ENCODE results near the gene GNPTG.
"Not testable (repeated sequence)": the region's sequence is repeated elsewhere in the genome, so short reads cannot be mapped to it uniquely, and the experiment has no call there.

Gene GNPTG

DNA sequence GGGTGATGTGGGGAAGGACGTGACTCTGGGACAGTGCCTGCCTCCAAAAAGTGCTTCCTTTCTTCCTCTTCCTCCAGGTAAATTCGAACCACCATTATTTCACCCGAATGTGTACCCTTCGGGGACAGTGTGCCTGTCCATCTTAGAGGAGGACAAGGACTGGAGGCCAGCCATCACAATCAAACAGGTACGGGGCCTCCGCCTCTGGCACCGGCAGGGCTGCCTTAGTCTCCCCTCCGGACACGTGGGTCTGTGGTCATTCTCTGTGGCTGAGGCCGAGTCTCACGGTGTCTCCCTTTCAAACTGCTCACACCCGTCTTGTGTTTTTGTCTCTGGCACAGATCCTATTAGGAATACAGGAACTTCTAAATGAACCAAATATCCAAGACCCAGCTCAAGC, 31.6 kb upstream of the GNPTG start:
- DNase-seq = no peak

DNA sequence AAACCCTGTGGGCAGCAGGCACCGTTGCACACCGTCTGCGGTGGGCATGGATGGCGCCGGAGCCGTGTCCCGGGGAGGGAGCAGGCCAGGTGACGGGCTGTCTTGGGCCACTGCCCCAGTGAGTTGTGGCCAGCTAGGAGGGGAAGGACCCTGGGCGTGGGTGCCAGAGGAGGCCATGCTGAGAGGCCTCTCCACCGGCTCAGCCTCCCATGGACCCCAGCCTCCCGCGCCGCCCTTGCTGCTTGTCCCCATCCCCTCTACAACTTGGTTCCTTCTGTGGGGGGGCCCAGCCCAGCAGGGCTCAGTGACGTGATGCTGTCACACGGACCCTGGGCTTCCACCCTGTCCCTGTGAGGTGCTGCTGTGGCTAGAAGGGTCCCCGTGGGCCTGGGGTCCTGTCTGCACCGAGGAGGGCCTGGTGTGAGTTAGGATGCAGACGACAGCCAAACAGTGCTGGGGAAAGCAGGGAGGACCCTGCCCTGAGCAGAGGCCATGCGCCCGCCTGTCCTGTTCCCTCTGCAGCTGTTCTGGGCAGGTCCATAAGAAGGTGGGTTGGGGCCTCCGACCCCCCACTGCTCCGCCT, 31.0 kb upstream of the GNPTG start:
- DNase-seq = no peak

DNA sequence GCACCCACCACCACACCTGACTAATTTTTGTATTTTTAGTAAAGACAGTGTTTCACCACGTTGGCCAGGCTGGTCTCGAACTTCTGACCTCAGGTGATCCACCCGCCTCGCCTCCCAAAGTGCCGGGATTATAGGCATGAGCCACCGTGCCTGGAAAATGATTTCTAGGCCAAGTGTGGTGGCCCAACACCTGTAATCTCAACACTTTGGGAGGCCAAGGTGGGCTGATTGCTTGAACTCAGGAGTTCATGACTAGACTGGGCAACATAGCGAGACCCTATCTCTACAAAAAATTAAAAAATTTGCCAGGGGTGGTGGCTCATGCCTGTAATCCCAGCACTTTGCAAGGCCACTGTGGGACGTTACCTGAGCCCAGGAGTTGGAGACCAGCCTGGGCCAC, 29.3 kb upstream of the GNPTG start:
- no peak for DNase-seq

DNA sequence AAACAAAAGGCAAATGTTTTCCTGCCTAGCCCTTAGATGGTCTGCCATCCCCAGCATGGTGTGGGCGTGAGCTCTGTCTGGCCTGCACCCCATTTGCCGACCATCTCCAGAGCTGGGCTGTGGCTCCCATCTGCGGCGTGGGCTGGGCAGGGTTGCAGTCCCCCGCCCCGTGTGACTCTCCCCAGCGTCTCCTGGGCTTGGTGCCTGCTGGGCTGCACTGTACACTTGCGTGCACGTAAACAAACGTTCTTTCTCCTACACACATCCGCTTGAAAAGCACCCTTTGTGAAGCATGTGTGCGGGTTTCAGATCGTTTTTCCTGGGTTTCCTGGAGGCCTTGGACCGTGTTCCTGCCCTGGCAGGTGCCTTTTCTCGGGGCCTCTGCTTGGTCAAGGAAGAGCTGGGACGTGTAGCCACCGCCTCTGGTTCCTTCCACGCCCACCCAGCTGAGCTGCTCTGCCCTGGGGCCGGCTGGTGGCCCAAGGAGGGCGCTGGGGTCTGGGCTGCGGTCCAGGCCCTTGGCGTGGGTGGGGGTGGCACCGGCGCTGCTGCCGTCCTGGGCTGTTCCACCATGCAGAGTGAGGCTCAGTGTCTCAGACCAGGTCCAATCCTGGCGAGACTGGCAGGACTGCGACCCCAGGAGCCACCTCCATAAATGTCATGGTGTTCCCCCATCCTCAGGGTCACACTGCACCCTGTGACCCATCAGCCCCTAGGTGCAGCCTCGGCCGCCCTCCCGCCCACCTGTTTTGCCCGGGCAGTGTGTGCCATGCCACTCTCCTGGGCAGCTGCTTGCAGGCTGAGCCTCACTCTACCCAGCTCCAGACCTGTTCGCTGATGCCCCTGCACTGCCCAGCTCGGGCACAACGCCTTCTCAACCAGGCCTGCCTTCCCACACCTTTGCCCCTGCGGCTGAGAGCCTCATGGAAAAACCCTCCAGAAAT, 28.2 kb upstream of the GNPTG start:
- DNase-seq = no peak

GRCh38 chr16:1324286-1324826, 27.4 kb upstream of the GNPTG start:
- DNase-seq = no peak

- DNase-seq = no peak
Measured at GRCh38 chr16:1325261-1325660, 26.5 kb upstream of the GNPTG start.

- DNase-seq = no peak
Measured at GRCh38 chr16:1325673-1326371, 25.9 kb upstream of the GNPTG start.

GRCh38 chr16:1326391-1326790, 25.3 kb upstream of the GNPTG start:
- no peak for DNase-seq

- no peak for DNase-seq
Measured at GRCh38 chr16:1326946-1327618, 24.6 kb upstream of the GNPTG start.

- DNase-seq = no peak
Measured at GRCh38 chr16:1327619-1327947, 24.1 kb upstream of the GNPTG start.

DNA sequence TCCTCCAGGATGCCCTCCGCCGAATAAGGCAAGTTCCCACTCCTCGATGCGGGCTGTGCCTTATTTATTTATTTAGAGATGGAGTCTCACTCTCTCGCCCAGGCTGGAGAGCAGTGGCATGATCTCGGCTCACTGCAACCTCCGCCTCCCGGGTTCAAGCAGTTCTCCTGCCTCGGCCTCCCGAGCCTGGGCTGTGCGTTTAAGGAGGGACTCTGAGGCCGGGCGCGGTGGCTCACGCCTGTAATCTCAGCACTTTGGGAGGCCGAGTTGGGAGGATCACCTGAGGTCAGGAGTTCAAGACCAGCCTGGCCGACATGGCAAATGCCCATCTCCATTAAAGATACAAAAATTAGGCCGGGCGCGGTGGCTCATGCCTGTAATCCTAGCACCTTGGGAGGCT, 23.6 kb upstream of the GNPTG start:
- not testable (repeated sequence) for DNase-seq

DNA sequence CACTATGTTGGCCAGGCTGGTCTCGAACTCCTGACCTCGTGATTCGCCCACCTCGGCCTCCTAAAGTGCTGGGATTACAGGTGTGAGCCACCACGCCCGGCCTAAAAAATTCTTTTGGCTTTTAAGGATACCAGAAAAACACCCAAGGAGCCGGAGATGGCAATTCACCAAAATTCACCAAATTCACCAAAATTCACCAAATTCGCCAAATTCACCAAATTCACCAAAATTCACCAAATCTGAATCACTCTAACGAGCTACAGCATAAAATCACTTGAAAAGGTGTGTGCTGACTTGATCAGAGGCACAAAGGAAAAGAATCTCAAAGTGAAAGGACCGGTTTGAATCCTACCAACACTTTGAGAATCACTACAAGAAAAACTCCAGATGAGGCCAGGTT, 22.8 kb upstream of the GNPTG start:
- DNase-seq = not testable (repeated sequence)

DNA sequence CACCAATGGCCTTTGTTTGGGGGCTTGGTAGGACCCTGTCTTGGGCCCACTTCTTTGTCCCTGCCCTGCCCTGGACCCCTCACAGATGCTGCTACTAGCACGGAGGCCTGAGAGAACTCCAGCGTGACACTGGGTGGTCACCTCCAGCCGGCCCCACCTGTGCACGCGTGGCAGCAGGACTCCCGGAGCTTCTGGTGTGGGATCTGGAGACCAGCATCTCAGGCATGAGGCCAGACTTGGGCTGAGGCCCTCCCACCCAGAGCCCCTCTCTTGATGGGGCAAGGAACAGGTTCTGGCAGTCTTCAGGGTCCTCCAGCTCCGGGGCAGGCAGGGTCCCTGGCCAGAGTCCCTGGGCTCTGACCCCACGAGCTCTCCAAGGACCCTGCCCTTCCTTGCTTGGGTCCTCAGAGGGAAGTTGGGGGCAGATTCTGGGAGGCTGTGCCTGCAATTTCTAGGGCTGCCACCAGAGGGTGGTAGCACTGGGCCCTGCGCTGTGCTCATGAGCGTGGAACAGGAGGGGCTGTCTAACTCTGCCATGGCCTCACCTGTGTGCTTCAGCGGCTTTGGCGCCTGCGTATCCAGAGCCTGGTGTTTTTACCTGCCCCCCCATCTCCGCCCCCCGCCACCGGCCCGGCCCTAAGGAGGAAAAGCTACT, 21.3 kb upstream of the GNPTG start:
- DNase-seq = no peak

GRCh38 chr16:1330931-1331711, 20.6 kb upstream of the GNPTG start:
- DNase-seq = no peak

GRCh38 chr16:1331712-1332617, 19.8 kb upstream of the GNPTG start:
- DNase-seq = peak; percentile 57

- no peak for DNase-seq
Measured at GRCh38 chr16:1332618-1333148, 19.0 kb upstream of the GNPTG start.

GRCh38 chr16:1333149-1333812, 18.4 kb upstream of the GNPTG start, which contains the start of gene BAIAP3:
Gene BAIAP3 (plus strand): TSS chr16:1333645. CDS start chr16:1338550, 4,905 bp downstream.
- DNase-seq = no peak

DNA sequence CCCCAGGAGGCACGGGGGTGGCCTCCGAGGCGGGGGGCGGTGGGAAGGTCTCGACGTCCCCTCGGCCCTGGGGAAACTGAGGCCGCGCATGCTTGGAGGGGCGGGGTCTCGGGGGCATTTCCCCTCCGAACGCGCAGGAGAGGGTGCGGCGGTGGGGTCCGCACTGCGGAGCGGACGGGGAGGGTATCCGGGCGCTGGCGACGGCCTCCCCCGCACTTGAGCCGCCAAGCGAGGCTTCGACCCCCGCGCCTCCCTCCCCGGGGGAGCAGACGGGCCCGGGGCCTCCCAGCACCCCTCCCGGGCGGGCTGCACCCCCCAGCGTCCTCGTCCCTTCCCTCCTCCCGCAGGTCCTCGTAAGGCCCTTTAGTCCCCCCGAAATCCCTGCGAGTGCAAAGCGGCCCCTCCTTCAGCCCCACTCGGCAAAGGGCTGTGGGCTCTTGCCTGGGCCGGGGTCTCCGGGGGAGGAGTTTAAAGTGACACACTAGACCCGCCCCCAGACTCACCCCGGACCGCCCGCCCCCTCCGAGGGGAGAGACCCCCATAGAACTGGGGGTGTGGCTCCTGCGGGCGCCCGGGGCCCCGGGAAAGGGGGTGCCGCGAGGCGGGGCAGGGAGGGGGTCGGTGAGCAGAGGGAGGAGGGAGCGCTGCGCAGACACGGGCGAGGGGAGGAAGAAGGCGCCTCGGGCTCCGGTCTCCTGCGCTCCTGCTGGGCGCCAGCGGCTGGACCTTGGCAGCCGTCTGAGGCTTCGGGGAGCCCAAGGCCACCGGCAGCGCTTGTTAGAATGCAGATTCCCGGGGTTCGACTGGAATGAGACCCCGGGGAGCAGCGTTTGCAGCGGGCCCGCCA, 17.7 kb upstream of the GNPTG start:
- DNase-seq = no peak

DNA sequence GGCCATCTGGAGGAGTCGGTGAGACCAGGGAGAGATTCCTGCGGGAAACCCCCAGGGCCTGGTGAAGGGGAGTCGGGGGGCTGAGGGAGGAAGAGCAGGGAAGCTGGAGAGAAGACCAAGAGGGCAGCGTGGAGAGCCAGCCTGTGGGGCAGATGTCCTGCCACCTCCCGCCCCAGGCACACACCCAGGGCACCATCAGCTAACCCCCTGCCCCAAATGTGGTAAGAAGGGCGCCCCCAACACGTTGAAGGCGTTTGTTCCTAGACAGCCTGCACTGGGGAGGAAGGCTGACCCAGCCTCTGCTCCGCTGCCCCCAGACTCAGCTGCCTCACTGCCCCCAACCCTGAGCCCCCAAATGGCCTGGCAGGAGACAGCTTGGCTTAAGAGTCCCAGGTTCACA, 17.0 kb upstream of the GNPTG start:
- no peak for DNase-seq

All from NK-92 treated with Interleukin-12 subunit alpha and Interleukin-12 subunit beta, amount 100 ng/mL, for 24 hours (cell line).